A673 (cell line): Measurements from ENCODE around the gene C1orf167.

Experiments
- CTCF ChIP-seq: fragments of 300-800, 200-600 bp; sonication (generic); conservative IDR thresholded peaks from 2 replicates; pipeline ENCODE4 v1.5.1; 2017; ENCODE audit warnings: low read depth, mild to moderate bottlenecking, antibody characterized with exemption, low read length, moderate library complexity, mixed read lengths
- EZH2 ChIP-seq: fragments of 200-600 bp; sonication (generic); IDR thresholded peaks from 2 replicates; pipeline ENCODE4 v1.6.1; 2017; ENCODE audit warnings: borderline replicate concordance, low read depth, mild to moderate bottlenecking, mixed read lengths, antibody characterized with exemption, low read length; ENCODE audit not compliant: poor library complexity, severe bottlenecking

GRCh38 chr1:11778844-11779623, 17.0 kb downstream of the C1orf167 start:
- TF ChIP-seq CTCF (no peak), EZH2 (no peak)
